Effector memory CD8-positive, alpha-beta T cell (primary cell): Measurements from ENCODE around the gene UBE2D2.
A peak's percentile ranks its signal among the peaks of the same experiment; 100 is the strongest.
"Not testable (repeated sequence)": the region's sequence is repeated elsewhere in the genome, so short reads cannot be mapped to it uniquely, and the experiment has no call there.

Experiments used
- ATAC-seq: fragments of 150-1000 bp; cut with Tn5 transposase; replicated peaks from 2 replicates; pipeline ENCODE4 v1.10.0; 2021; ENCODE audit warnings: mild to moderate bottlenecking, moderate library complexity
- DNase-seq, 3 experiments: peaks; one replicate each; pipeline ENCODE4 v3.0.0; 2021
- H3K27ac Mint-ChIP-seq, 2 donors: one replicate each; pipeline ENCODE4 v1.8.0; 2022; ENCODE audit warnings: mild to moderate bottlenecking in 2 of 2, mixed read lengths in 2 of 2, moderate library complexity in 2 of 2
- H3K27me3 Mint-ChIP-seq, 2 donors: one replicate each; pipeline ENCODE4 v1.8.0; 2022; ENCODE audit warnings: mixed read lengths in 2 of 2
- H3K36me3 Mint-ChIP-seq: one replicate; pipeline ENCODE4 v1.8.0; 2022; ENCODE audit warnings: mild to moderate bottlenecking, moderate library complexity, mixed read lengths; ENCODE audit not compliant: insufficient read depth
- H3K4me1 Mint-ChIP-seq, 2 donors: one replicate each; pipeline ENCODE4 v1.8.0; 2022; ENCODE audit warnings: low read depth in 2 of 2, mixed read lengths in 2 of 2
- H3K4me3 Mint-ChIP-seq, 2 donors: one replicate each; pipeline ENCODE4 v1.8.0; 2022; ENCODE audit warnings: mild to moderate bottlenecking in 2 of 2, mixed read lengths in 2 of 2, moderate library complexity in 2 of 2
- H3K9me3 Mint-ChIP-seq, 2 donors: one replicate each; pipeline ENCODE4 v1.8.0; 2022; ENCODE audit warnings: mixed read lengths in 2 of 2

The UBE2D2 gene

DNA sequence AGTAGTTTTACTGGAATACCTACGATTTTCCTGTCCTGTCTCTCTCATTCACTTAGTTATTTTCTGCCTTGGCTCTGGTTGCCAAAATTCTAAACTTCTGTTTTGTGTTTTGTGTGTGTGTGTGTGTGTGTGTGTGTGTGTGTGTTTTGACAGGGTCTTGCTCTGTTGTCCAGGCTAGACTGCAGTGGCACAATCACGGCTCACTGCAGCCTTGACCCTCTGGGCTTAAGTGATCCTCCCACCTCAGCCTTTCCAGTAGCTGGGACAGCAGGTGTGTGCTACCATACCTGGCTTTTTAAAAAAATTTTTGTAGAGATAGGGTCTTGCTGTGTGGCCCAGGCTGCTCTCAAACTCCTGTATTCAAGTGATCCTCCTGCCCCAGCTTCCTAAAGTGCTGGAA is 17.2 kb downstream of the UBE2D2 start:
- peaks cover 41% of the 10 kb centered on the region for H3K36me3 Mint-ChIP-seq
- ATAC-seq, result no peak
- DNase-seq, result no peak
- peak overlapping the region in 1 of 2 donors; percentile 62 for H3K4me3 Mint-ChIP-seq
- H3K4me1 Mint-ChIP-seq, result peaks cover 32 to 56% of the 10 kb centered on the region in 2 donors
- no peaks in the 10 kb centered on the region for H3K9me3 Mint-ChIP-seq
- no peaks in the 10 kb centered on the region for H3K27me3 Mint-ChIP-seq
- H3K27ac Mint-ChIP-seq, result peak overlapping the region; percentile 64 to 76

DNA sequence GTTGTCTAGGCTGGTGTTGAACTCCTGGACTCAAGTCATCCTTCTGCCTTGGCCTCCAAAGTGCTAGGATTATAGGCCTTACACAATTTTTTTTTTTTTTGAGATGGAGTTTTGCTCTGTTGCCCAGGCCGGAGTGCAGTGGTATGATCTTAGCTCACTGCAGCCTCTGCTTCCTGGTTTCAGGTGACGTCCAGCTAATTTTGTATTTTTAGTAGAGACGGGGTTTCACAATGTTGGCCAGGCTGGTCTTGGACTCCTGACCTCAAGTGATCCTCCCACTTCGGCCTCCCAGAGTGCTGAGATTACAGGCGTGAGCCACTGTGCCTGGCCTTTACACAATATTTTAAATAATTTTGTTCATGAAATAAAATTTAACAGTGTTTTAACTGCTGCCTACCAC is 21.0 kb downstream of the UBE2D2 start:
- not testable (repeated sequence) for H3K27me3 Mint-ChIP-seq, H3K4me3 Mint-ChIP-seq, H3K9me3 Mint-ChIP-seq, ATAC-seq, DNase-seq
- peaks cover 36% of the 10 kb centered on the region for H3K36me3 Mint-ChIP-seq
- H3K4me1 Mint-ChIP-seq, result peaks cover 24 to 51% of the 10 kb centered on the region in 2 donors
- peak overlapping the region in 1 of 2 donors; percentile 46 for H3K27ac Mint-ChIP-seq

DNA sequence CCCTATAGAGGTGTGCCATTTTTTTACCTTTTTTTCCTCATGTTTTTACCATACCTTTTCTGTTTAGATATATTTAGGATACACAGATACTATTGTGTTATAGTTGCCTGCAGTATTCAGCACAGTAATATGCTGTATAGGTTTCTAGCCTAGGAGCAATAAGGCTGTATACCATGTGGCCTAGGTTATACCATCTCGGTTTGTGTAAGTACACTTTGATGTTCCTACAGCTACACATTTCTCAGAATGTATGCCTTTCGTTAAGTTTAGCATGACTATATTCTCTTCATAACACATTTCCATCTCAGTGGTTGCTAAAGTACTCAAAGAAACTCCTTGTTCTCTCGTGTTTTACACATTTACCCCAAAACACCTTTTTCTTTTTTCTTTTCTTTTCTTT is 23.0 kb downstream of the UBE2D2 start:
- Mint-ChIP-seq H3K27ac (peak overlapping the region in 1 of 2 donors; percentile 66), H3K36me3 (peaks cover 39% of the 10 kb centered on the region), H3K27me3 (no peaks in the 10 kb centered on the region), H3K4me1 (peaks cover 27 to 43% of the 10 kb centered on the region in 2 donors), H3K9me3 (no peaks in the 10 kb centered on the region), H3K4me3 (no peak overlapping the region)
- DNase-seq (no peak), ATAC-seq (no peak)

DNA sequence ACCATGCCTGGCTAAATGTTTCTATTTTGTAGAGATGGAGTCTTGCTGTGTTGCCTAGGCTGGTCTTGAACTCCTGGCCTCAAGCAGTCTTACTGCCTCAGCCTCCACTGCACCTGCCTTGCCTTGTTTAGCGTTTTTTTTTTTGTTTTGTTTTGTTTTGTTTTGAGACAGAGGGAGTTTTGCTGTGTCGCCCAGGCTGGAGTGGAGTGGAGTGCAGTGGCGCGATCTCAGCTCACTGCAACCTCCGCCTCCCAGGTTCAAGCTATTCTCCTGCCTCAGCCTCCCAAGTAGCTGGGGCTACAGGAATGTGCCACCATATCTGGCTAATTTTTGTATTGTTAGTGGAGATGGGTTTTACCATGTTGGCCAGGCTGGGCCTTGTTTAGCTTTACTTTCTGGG is 27.0 kb downstream of the UBE2D2 start:
- H3K4me1 Mint-ChIP-seq, result peaks cover 44 to 62% of the 10 kb centered on the region in 2 donors
- H3K36me3 Mint-ChIP-seq, result peaks cover 37% of the 10 kb centered on the region

DNA sequence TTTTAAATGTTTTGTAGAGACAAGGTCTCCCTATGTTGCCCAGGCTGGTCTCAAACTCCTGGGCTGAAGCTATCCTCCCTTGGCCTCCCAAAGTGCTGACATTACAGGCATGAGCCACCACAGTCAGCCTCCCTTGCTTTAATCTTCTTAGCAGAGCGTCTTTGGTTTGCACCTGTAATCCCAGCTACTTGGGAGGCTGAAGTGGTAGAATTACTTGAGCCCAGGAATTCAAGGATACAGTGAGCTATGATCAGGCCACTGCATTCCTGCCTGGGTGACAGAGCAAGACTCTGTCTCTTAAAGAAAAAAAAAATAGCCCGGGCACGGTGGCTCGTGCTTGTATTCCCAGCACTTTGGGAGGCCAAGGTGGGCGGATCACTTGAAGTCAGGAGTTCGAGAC is 27.8 kb downstream of the UBE2D2 start:
- H3K9me3 Mint-ChIP-seq, result no peaks in the 10 kb centered on the region
- no peaks in the 10 kb centered on the region for H3K27me3 Mint-ChIP-seq
- peaks cover 37% of the 10 kb centered on the region for H3K36me3 Mint-ChIP-seq
- H3K27ac Mint-ChIP-seq, result peak overlapping the region; percentile 28 to 79
- ATAC-seq, result no peak
- DNase-seq, result no peak
- H3K4me3 Mint-ChIP-seq, result no peak overlapping the region
- H3K4me1 Mint-ChIP-seq, result peaks cover 38 to 54% of the 10 kb centered on the region in 2 donors

More for the DNA sequence above, 27.0 kb downstream of the UBE2D2 start:
- Mint-ChIP-seq H3K4me3 (peak overlapping the region in 1 of 2 donors; percentile 18), H3K27ac (peak overlapping the region; percentile 76 to 81)
- not testable (repeated sequence) for H3K9me3 Mint-ChIP-seq, ATAC-seq, DNase-seq, H3K27me3 Mint-ChIP-seq

DNA sequence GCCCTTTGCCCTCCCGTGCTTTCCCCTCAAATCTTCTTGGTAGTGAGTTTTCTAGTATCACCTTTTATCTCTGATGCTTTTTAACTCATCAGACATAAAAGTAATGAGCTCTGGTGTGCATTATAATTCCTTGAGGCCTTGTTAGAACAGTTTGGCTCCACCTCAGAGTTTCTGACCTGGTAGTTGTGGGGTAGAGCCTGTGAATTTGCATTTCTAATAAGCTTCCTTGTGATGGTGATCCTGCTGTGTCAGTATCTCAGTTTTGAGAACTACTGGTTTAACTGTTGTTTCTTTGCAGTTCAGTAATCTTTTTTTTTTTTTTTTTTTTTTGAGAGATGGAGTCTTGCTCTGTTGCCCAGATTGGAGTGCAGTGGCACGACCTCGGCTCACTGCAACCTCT is 31.1 kb downstream of the UBE2D2 start:
- peaks cover 36 to 40% of the 10 kb centered on the region in 2 donors for H3K4me1 Mint-ChIP-seq
- H3K4me3 Mint-ChIP-seq, result peak overlapping the region; percentile 2 to 40

DNA sequence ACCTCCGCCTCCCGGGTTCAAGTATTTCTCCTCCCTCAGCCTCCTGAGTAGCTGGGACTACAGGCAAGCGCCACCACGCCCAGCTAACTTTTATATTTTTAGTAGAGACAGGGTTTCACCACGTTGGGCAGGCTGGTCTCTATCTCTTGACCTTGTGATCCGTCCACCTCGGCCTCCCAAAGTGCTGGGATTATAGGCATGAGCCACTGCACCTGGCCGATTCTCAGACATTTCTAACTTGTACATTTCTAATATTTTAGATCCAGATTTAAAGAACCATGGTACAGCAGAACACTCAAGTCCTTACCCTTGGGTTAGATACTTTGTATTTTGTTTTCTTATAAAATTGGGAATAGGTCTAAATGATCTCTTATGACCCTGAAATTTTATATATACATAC is 31.9 kb downstream of the UBE2D2 start:
- not testable (repeated sequence) for H3K27me3 Mint-ChIP-seq, ATAC-seq, DNase-seq, H3K9me3 Mint-ChIP-seq, H3K4me3 Mint-ChIP-seq
- peaks cover 32 to 37% of the 10 kb centered on the region in 2 donors for H3K4me1 Mint-ChIP-seq
- peak overlapping the region; percentile 80 to 91 for H3K27ac Mint-ChIP-seq
- H3K36me3 Mint-ChIP-seq, result peaks cover 27% of the 10 kb centered on the region

More for the DNA sequence above, 31.1 kb downstream of the UBE2D2 start:
- DNase-seq, result no peak
- Mint-ChIP-seq H3K27ac (peak overlapping the region; percentile 80 to 91), H3K9me3 (no peaks in the 10 kb centered on the region), H3K36me3 (peaks cover 29% of the 10 kb centered on the region), H3K27me3 (no peaks in the 10 kb centered on the region)
- ATAC-seq, result no peak

DNA sequence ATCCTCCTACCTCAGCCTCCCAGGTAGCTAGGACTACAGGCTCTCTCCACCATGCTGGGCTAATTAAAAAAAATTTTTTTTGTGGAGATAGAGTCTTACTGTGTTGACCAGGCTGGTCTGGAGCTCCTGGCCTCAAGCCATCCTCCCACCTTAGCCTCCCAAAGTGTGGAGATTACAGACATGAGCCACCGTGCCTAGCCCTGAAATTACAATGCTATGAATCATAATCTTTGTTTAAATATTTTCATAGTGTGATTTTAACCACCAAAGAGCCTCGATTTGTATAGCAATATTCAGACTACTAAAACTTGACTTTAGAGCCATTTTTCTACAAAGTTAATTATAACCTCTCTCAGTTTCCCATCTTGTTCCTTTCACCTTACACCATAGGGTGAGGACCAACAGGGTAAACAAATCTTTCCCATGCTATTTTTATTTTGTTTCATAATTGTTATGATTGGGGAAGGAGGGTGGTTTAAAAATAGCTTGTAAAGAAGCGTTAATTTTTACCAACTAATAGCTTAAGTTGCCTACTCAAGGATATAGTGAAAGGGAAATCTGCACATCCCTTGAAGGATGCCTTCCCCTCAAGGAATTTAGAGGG is 32.7 kb downstream of the UBE2D2 start:
- no peak overlapping the region for H3K4me3 Mint-ChIP-seq
- H3K27me3 Mint-ChIP-seq, result no peaks in the 10 kb centered on the region
- DNase-seq, result no peak

DNA sequence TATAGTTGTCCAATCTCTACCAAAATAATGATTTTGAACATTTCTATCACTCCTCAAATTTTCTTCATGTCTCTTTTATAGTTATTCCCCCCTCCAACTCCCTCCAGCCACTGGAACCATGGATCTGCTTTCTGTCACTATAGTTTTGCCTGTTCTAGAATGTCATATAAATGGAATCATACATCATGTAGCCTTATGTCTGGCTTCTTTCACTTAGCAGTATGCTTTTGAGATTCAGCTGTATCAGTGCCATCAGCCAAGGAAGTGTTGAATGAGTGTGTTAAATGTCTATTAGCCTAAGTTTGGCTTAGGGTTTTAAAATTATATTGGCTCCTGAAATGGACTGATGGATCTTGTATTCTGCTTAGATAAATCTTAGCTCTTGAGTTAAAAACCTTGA is 36.0 kb downstream of the UBE2D2 start:
- peaks cover 15 to 16% of the 10 kb centered on the region in 2 donors for H3K4me1 Mint-ChIP-seq
- no peak for DNase-seq
- H3K27ac Mint-ChIP-seq, result peak overlapping the region; percentile 6 to 44
- H3K4me3 Mint-ChIP-seq, result no peak overlapping the region
- no peaks in the 10 kb centered on the region for H3K9me3 Mint-ChIP-seq
- peaks cover 29% of the 10 kb centered on the region for H3K36me3 Mint-ChIP-seq
- ATAC-seq, result no peak
- no peaks in the 10 kb centered on the region for H3K27me3 Mint-ChIP-seq

More for the DNA sequence above, 32.7 kb downstream of the UBE2D2 start:
- no peaks in the 10 kb centered on the region for H3K9me3 Mint-ChIP-seq
- no peak for ATAC-seq
- H3K27ac Mint-ChIP-seq, result peak overlapping the region; percentile 75 to 80
- peaks cover 27 to 35% of the 10 kb centered on the region in 2 donors for H3K4me1 Mint-ChIP-seq
- H3K36me3 Mint-ChIP-seq, result peaks cover 24% of the 10 kb centered on the region

DNA sequence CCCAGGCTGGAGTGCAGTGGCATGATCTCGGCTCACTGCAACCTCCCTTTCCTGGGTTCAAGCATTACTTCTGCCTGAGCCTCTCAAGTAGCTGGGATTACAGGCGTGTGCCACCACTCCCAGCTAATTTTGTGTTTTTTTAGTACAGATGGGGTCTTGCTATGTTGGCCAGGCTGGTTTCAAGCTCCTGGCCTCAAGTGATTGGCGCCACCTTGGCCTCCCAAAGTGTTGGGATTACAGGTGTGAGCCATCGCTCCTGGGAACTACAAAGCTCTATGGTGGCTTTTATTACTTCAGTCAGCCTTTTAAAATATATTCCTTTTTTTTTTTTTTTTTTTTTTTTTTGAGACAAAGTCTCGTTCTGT is 37.4 kb downstream of the UBE2D2 start:
- not testable (repeated sequence) for DNase-seq, H3K9me3 Mint-ChIP-seq, H3K4me3 Mint-ChIP-seq, H3K27ac Mint-ChIP-seq, H3K27me3 Mint-ChIP-seq, ATAC-seq
- Mint-ChIP-seq H3K36me3 (peaks cover 41% of the 10 kb centered on the region), H3K4me1 (peaks cover 9 to 10% of the 10 kb centered on the region in 2 donors)

DNA sequence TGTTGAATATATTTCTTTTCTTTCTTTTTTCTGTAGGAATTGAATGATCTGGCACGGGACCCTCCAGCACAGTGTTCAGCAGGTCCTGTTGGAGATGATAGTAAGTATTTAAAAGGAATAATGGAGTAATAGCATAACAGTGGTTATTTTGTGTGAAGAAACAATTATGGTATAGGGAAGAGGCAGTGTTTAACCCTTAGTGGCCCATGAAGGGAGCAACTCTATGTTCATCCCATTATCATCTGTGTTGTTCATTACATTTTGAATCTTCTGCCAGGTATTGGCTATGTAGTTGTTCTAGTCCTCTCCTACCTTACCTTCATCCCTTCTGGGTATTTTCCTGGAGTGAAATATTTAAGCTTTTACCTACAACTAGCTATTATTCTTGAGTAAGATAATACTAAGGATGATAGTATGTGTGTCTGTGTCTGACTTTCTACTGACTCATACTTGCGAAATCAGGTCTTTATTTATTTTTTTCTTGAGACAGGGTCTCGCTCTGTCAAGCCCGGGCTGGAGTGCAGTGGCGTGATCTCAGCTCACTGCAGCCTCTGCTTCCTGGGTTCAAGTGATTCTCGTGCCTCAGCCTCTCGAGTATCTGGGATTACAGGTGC is 39.3 kb downstream of the UBE2D2 start:
- no peak for ATAC-seq
- Mint-ChIP-seq H3K27me3 (no peaks in the 10 kb centered on the region), H3K27ac (peak overlapping the region in 1 of 2 donors; percentile 77), H3K9me3 (no peaks in the 10 kb centered on the region), H3K4me3 (no peak overlapping the region), H3K36me3 (peaks cover 59% of the 10 kb centered on the region), H3K4me1 (peaks cover 5 to 9% of the 10 kb centered on the region in 2 donors)
- DNase-seq, result no peak

DNA sequence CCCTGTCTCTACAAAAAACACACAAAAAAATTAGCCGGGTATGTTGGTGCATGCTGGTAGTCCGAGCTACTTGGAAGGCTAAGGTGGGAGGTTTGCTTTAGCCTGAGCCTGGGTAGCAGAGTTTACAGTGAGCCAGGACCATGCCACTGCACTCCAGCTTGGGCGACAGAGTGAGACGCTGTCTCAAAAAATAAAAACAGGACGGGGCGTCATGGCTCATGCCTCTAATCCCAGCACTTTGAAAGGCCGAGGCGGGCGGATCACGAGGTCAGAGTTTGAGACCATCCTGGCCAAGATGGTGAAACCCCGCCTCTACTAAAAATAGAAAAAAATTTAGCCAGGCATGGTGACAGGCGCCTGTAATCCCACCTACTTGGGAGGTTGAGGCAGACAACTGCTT is 40.3 kb downstream of the UBE2D2 start:
- no peak for ATAC-seq
- Mint-ChIP-seq H3K36me3 (peaks cover 63% of the 10 kb centered on the region), H3K4me1 (peaks cover 11 to 14% of the 10 kb centered on the region in 2 donors), H3K27me3 (no peaks in the 10 kb centered on the region), H3K9me3 (no peaks in the 10 kb centered on the region), H3K4me3 (no peak overlapping the region), H3K27ac (no peak overlapping the region)
- DNase-seq, result no peak

DNA sequence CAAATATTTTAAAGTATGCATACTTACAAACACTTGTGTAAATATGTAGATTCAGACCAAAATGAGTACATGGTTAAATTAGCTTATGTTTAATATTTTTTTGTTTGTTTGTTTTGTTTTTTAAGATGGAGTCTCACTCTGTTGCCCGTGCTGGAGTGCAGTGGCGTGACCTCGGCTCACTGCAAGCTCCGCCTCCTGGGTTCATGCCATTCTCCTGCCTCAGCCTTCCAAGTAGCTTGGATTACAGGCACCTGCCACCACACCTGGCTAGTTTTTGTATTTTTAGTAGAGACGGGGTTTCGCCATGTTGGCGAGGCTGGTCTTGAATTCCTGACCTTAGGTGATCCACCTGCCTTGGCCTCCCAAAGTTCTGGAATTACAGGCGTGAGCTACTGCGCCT is 40.8 kb downstream of the UBE2D2 start:
- Mint-ChIP-seq H3K4me1 (peaks cover 11 to 16% of the 10 kb centered on the region in 2 donors), H3K36me3 (peaks cover 68% of the 10 kb centered on the region)
- DNase-seq, H3K4me3 Mint-ChIP-seq, H3K27ac Mint-ChIP-seq, H3K9me3 Mint-ChIP-seq, ATAC-seq, H3K27me3 Mint-ChIP-seq: not testable (repeated sequence)

DNA sequence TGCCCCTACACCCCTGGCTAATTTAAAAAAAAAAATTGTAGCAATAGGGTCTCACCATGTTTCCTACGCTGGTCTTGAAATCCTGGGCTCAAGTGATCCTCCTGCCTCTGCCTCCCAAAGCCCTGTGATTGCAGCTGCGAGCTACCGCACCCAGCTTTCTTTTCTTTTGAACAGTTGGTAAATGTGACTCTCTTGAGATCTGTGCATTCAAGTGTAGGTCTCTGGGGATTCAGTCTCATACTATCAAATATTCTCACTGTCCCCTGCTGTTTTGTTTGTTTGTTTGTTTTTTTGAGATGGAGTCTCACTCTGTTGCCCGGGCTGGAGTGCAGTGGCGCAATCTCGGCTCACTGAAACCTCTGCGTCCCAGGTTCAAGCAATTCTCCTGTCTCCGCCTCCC is 44.7 kb downstream of the UBE2D2 start:
- Mint-ChIP-seq H3K27me3 (no peaks in the 10 kb centered on the region), H3K4me3 (peak overlapping the region in 1 of 2 donors; percentile 23), H3K27ac (peak overlapping the region; percentile 77 to 89), H3K4me1 (peaks cover 10 to 27% of the 10 kb centered on the region in 2 donors), H3K9me3 (no peaks in the 10 kb centered on the region), H3K36me3 (peaks cover 80% of the 10 kb centered on the region)
- ATAC-seq (no peak), DNase-seq (no peak)
